OCI-M1 (cell line): Measurements from ENCODE around the gene GRIN2C.
A peak's percentile ranks its signal among the peaks of the same experiment; 100 is the strongest.

Source experiments
- DNase-seq: peaks from one replicate; lab custom pipeline; 2025; lab: John Stamatoyannopoulos, UW

The GRIN2C gene

DNA sequence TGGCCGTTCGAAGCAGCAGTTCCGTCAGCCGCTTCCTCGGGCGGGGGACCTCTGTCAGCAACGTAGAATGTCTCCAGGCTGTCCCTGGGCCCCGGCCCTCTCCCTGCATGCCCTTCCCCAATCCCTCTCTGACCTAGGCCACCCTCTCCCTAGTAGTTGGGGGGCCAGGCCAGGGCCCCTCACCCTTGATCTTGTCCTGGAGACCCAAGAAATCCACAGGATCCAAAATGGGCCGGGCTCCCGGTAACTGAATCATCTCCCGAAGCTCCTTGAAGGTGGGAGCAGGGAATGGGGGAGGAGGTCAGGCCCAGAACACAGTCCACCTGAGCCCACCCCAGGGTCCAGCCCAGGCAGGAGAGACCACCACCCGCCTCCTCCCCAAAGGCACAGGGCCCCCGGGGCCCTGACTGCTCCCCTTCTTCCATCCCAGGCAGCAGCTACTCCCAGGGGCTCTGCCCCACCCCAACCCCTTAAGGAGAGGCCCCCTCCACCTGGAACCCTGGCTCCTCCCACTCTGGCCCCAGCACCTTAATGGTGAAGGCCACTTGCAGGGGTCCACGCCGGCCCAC, 4.7 kb upstream of the GRIN2C start:
- DNase-seq = no peak

GRCh38 chr17:74863420-74864296, 4.0 kb upstream of the GRIN2C start:
- DNase-seq = no peak

DNA sequence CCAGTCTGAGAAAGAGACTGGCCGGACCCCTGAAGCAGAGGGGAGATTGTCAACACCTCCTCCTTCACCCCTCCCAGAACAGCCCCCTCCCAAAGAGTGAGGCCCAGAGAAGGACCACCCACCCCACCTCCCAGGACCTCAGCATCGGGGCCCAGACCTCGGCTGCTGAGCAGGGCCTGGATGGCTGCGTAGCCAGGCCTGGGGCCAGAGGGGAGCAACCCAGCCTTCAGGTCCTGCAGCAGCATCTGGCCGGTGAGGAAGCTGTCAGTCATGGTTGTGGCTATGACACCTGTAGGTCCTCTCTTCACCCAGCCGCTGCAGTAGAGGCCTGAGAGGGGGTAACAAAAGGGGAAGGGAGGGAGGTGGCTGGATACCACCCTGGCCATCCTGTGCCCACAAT, 3.2 kb upstream of the GRIN2C start:
- DNase-seq = no peak

GRCh38 chr17:74862108-74862901, 2.6 kb upstream of the GRIN2C start:
- DNase-seq = peak; percentile 48

- no peak for DNase-seq
These were observed 2.0 kb upstream of the GRIN2C start for GRCh38 chr17:74861662-74862107.

GRCh38 chr17:74860872-74861661, 1.4 kb upstream of the GRIN2C start:
- no peak for DNase-seq

DNA sequence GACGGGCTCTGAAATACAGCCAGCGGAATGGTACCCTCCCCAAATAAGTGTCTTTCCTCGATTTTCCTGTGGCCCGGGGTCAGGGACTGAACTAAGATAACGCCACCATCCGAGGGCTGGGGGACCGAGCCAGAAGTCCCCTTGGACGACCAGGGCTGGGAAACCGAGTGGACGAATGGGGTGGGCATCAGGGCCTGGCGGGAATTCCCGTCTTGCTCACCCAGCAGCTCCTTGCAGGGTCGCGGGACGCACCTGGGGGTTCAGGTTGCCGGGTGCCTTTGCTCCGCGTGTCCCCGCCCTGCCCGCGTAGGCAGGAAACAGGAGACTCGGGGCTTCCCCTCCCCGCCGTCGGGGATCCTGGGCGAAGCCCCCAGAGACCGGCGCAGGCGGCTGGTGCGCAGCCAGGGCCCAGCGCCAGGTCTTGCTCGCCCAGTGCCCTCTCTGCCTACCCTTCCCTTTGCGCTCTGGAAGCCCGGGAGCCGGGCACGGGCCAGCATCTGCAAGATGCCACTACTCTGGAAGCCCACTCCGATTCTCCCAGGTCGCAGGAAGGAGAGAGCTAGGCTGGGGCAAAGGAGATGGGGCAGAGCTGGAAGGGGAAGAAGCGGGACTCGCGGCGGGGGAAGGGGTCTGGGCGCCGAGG, 665 bp upstream of the GRIN2C start:
- DNase-seq = no peak

- no peak for DNase-seq
These were observed 820 bp downstream of the GRIN2C start for GRCh38 chr17:74858672-74859458.

DNA sequence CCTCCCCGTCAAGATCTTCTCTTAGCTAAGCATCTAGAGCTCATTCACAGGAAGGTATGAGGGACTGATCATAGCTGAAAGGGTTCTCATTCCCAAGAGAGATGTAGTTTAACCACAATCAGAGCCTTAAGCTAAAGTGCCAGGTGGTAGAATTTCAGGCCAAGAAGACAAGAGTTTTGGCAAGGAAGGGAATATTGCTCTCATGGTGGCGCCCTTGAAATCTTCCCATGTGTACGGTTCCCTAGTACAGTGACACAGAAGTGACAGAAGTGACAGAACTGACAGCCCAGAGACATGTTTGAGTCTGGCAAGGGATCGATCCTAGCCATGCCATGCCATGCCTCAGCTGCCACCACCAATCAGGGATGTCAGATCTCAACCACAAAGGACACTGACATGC, 2.5 kb downstream of the GRIN2C start:
- DNase-seq = no peak

- no peak for DNase-seq
These were observed 3.6 kb downstream of the GRIN2C start for GRCh38 chr17:74856112-74856511.

- DNase-seq = no peak
These were observed 4.4 kb downstream of the GRIN2C start for GRCh38 chr17:74855323-74855722.

DNA sequence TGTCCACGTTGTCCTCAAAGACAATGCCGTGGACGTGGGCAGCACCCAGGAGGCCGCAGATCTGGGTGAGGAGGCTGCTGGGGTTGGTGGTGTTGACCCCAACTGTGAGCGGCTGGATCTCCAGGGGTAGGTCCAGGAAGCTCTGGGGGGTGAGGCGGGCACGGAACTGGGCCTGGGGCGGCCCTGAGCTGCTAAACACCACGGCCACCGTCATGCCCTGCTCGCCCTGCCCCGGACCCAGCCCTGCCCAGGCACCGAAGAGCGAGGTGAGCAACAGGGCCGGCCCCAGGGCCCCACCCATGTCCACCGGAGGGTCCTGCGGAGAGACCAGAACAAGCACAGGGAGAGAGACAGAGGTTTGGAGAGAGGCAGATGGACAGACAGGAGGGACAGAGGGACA, 4.9 kb downstream of the GRIN2C start:
- DNase-seq = no peak

GRCh38 chr17:74853669-74854068, 6.0 kb downstream of the GRIN2C start:
- DNase-seq = no peak

GRCh38 chr17:74853048-74853397, 6.7 kb downstream of the GRIN2C start:
- DNase-seq = no peak

DNA sequence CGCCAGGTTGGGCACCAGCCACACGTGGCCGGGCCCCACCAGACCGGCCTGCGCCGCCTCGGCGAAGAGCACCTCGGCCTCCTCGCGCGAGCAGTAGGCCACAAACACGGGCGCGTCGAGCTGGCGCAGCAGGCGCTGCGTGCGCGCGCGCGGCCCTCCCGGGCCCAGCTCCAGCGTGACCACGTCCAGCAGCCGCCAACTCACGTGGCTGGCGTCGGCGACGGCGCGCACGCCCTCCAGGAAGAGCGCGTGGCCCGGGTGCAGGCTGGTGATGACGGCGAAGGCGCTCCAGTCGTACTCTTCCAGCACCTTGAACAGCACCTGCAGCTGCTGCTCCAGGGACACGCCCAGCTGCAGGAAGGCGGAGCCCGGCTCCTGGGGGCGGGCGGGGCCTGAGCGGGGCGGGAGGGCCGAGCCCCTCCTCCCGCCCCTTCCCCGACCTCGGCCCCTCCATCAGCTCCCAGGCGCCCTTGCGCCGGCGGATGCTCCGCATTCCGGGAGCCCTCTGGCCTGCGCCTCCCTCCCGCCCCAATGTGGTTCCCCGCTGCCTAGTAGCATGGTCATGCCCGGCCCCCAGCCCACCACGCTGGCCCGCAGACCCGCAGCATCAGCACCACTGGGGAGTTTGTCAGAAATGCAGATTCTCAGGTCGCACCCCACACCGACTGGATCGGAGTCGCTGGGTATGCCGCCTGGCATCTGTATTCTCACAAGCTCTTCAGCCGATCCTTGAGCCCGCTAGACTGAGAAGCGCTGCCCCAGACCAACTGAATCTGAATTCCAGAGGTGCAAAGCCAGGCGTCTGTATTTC, 7.2 kb downstream of the GRIN2C start:
- no peak for DNase-seq

GRCh38 chr17:74851612-74852236, 8.0 kb downstream of the GRIN2C start:
- DNase-seq = no peak

GRCh38 chr17:74850914-74851313, 8.8 kb downstream of the GRIN2C start:
- DNase-seq = no peak

GRCh38 chr17:74850310-74850709, 9.4 kb downstream of the GRIN2C start:
- no peak for DNase-seq

- DNase-seq = no peak
These were observed 10.9 kb downstream of the GRIN2C start for GRCh38 chr17:74848656-74849399.
